ENCODE data around the gene ARHGAP23.
"Not testable (repeated sequence)": the region's sequence is repeated elsewhere in the genome, so short reads cannot be mapped to it uniquely, and the experiment has no call there.

ARHGAP23 gene

DNA sequence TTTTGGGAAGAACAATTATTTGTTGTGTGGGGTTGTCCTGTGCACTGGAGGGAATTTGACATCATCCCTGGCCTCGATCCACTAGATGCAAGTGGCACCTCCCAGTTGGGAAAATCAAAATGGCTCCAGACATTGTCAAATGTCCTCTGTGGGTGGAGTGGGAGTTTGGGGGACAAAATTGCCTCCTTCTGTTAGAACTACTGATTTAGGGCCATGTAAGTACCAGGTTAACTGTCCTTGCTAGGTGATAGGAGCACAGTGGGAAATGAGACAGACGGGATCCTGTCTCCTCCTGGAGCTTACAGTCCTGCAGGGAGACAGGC is 56.8 kb downstream of the ARHGAP23 start:
- peaks cover 0 to 2% (median 0%) of the 10 kb centered on the region in 4 experiments for H3K4me1 ChIP-seq (ENCODE audit: control extremely low read depth in 1 of 4, control insufficient read depth in 4 of 4, insufficient read depth in 4 of 4, low read length in 3 of 4)
- POLR2A ChIA-PET: no interaction called here
- no peak for DNase-seq
- H3K9me3 ChIP-seq (ENCODE audit: control extremely low read depth in 1 of 5, control insufficient read depth in 4 of 5, insufficient read depth in 2 of 5, low read depth in 1 of 5, low read length in 4 of 5): no peaks in the 10 kb centered on the region
- H3K36me3 ChIP-seq (ENCODE audit: control insufficient read depth in 4 of 4, insufficient read depth in 4 of 4, low read length in 3 of 4): peaks cover 0 to 37% (median 4%) of the 10 kb centered on the region in 4 experiments
- 63% methylated on average over 2 of the region's 2 CpGs for WGBS (ENCODE audit: insufficient coverage)
- no peaks in the 10 kb centered on the region for H3K27me3 ChIP-seq (replicated peaks in 2 of 5; ENCODE audit: control insufficient read depth in 4 of 5, insufficient read depth in 5 of 5, low read length in 4 of 5)
- CTCF ChIA-PET: interaction anchor here (0.7 to 7.9 kb wide), 5 partner anchors 41 to 71 kb away, joined by 4 to 47 read pairs (median 5); no protein-coding TSS in a partner anchor
- no peak overlapping the region for H3K27ac ChIP-seq (ENCODE audit: insufficient read depth in 1 of 2, low read depth in 1 of 2, low read length in 2 of 2, poor library complexity in 1 of 2, severe bottlenecking in 2 of 2)
- H3K4me3 ChIP-seq (ENCODE audit: control insufficient read depth in 1 of 7, extremely low read depth in 1 of 7, insufficient read depth in 4 of 7, low read depth in 2 of 7, low read length in 6 of 7): no peak overlapping the region

DNA sequence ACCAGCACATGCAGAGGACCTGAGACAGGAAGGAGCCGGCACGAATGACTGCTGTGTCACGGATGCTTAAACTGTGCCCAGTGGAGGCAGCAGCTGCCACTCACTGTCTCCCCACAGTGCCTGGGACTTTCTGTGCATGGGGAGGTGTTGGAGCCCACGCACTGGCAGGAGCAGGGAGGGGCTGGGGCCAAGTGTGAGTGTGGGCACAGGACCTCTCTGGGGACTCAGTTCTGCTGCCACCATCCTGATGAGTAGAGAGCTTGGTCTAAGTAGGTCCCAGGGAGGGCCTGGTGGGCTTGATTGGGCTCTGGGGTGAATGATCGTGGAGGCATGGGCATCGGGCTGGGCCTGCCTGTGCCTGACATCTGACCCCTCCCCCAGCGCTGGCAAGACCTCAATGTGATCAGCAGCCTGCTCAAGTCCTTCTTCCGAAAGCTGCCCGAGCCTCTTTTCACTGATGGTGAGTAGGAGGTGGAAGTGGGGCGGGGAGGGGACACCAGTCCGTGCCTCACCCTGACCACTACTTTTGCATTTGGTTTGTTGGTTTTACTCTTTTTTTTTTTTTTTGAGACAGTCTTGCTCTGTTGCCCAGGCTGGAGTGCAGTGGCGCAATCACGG is 57.5 kb downstream of the ARHGAP23 start:
- H3K36me3 ChIP-seq (ENCODE audit: control insufficient read depth in 4 of 4, insufficient read depth in 4 of 4, low read length in 3 of 4): peaks cover 0 to 38% (median 4%) of the 10 kb centered on the region in 4 experiments
- H3K4me1 ChIP-seq (ENCODE audit: control extremely low read depth in 1 of 4, control insufficient read depth in 4 of 4, insufficient read depth in 4 of 4, low read length in 3 of 4); DNase-seq; H3K4me3 ChIP-seq (ENCODE audit: control insufficient read depth in 1 of 7, extremely low read depth in 1 of 7, insufficient read depth in 4 of 7, low read depth in 2 of 7, low read length in 6 of 7); H3K9me3 ChIP-seq (ENCODE audit: control extremely low read depth in 1 of 5, control insufficient read depth in 4 of 5, insufficient read depth in 2 of 5, low read depth in 1 of 5, low read length in 4 of 5); H3K27me3 ChIP-seq (replicated peaks in 2 of 5; ENCODE audit: control insufficient read depth in 4 of 5, insufficient read depth in 5 of 5, low read length in 4 of 5); POLR2A ChIA-PET; H3K27ac ChIP-seq (ENCODE audit: insufficient read depth in 1 of 2, low read depth in 1 of 2, low read length in 2 of 2, poor library complexity in 1 of 2, severe bottlenecking in 2 of 2): not testable (repeated sequence)
- CTCF ChIA-PET: interaction anchor here (0.7 to 7.9 kb wide), 5 partner anchors 42 to 177 kb away, joined by 4 to 47 read pairs (median 5); no protein-coding TSS in a partner anchor
- WGBS (ENCODE audit: insufficient coverage): 85% methylated on average over 9 of the region's 13 CpGs

DNA sequence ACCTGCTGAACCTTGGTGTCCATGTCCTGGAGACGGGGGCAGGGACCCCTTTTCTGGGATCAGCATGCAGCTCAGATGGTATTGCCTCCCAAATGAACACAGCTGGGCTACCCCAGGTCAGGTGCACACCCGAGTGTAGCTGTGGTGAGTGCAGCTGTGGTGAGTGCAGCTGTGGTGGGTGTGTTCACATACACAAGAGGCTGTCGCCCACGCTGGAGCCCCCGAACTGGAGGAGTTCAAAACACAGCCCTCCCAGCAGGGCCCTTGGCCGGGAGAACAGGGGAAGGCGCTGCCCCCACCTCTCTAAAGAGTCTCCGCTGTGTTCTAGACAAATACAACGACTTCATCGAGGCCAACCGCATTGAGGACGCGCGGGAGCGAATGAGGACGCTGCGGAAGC is 61.5 kb downstream of the ARHGAP23 start:
- CTCF ChIA-PET: interaction anchor here (1.5 to 2.4 kb wide), 2 partner anchors 19 to 66 kb away, joined by 4 to 11 read pairs; no protein-coding TSS in a partner anchor
- H3K4me1 ChIP-seq (ENCODE audit: control extremely low read depth in 1 of 4, control insufficient read depth in 4 of 4, insufficient read depth in 4 of 4, low read length in 3 of 4); DNase-seq; POLR2A ChIA-PET; H3K9me3 ChIP-seq (ENCODE audit: control extremely low read depth in 1 of 5, control insufficient read depth in 4 of 5, insufficient read depth in 2 of 5, low read depth in 1 of 5, low read length in 4 of 5); H3K4me3 ChIP-seq (ENCODE audit: control insufficient read depth in 1 of 7, extremely low read depth in 1 of 7, insufficient read depth in 4 of 7, low read depth in 2 of 7, low read length in 6 of 7); H3K27me3 ChIP-seq (replicated peaks in 2 of 5; ENCODE audit: control insufficient read depth in 4 of 5, insufficient read depth in 5 of 5, low read length in 4 of 5); H3K27ac ChIP-seq (ENCODE audit: insufficient read depth in 1 of 2, low read depth in 1 of 2, low read length in 2 of 2, poor library complexity in 1 of 2, severe bottlenecking in 2 of 2): not testable (repeated sequence)
- 96% methylated on average over 8 of the region's 17 CpGs for WGBS (ENCODE audit: insufficient coverage)
- H3K36me3 ChIP-seq (ENCODE audit: control insufficient read depth in 4 of 4, insufficient read depth in 4 of 4, low read length in 3 of 4): peaks cover 0 to 51% (median 6%) of the 10 kb centered on the region in 4 experiments

DNA sequence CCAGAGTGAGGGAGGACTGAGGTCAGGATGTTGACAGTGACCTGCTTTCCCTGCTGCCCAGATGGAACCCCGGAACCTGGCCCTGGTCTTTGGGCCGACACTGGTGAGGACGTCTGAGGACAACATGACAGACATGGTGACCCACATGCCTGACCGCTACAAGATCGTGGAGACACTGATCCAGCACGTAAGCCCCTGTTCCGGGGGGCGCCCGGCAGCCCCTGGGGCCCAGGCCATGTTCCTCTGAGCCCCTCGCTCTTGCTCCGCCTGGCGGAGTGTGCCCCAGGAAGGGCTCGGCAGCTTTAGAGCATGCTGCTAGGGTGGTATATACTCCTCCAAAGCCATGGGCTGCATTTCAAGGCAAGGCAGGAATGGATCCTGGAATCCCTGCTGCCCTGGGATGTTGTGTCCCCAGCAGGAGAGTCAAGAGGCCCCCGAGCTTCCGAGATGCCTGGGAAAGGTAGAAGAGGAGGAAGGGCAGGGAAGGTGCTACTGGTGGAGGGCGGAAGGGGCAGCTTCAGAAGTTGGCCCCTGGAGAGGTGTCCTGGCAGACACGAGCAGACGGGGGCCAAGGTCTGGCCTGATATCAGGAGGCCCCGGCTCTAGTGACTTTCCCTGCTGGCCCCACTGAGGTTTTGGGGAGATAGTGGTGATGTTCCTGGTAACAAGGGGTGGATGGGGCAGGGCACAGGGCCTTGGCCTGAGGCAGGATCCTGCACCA is 63.2 kb downstream of the ARHGAP23 start:
- H3K4me3 ChIP-seq (ENCODE audit: control insufficient read depth in 1 of 7, extremely low read depth in 1 of 7, insufficient read depth in 4 of 7, low read depth in 2 of 7, low read length in 6 of 7); DNase-seq; POLR2A ChIA-PET; H3K27ac ChIP-seq (ENCODE audit: insufficient read depth in 1 of 2, low read depth in 1 of 2, low read length in 2 of 2, poor library complexity in 1 of 2, severe bottlenecking in 2 of 2); H3K4me1 ChIP-seq (ENCODE audit: control extremely low read depth in 1 of 4, control insufficient read depth in 4 of 4, insufficient read depth in 4 of 4, low read length in 3 of 4); H3K9me3 ChIP-seq (ENCODE audit: control extremely low read depth in 1 of 5, control insufficient read depth in 4 of 5, insufficient read depth in 2 of 5, low read depth in 1 of 5, low read length in 4 of 5); H3K27me3 ChIP-seq (replicated peaks in 2 of 5; ENCODE audit: control insufficient read depth in 4 of 5, insufficient read depth in 5 of 5, low read length in 4 of 5): not testable (repeated sequence)
- H3K36me3 ChIP-seq (ENCODE audit: control insufficient read depth in 4 of 4, insufficient read depth in 4 of 4, low read length in 3 of 4): peaks cover 0 to 52% (median 5%) of the 10 kb centered on the region in 4 experiments
- CTCF ChIA-PET: interaction anchor here (1.1 to 1.6 kb wide), 4 partner anchors 18 to 176 kb away, joined by 3 to 6 read pairs (median 3); no protein-coding TSS in a partner anchor
- 96% methylated on average over 15 of the region's 19 CpGs for WGBS (ENCODE audit: insufficient coverage)

DNA sequence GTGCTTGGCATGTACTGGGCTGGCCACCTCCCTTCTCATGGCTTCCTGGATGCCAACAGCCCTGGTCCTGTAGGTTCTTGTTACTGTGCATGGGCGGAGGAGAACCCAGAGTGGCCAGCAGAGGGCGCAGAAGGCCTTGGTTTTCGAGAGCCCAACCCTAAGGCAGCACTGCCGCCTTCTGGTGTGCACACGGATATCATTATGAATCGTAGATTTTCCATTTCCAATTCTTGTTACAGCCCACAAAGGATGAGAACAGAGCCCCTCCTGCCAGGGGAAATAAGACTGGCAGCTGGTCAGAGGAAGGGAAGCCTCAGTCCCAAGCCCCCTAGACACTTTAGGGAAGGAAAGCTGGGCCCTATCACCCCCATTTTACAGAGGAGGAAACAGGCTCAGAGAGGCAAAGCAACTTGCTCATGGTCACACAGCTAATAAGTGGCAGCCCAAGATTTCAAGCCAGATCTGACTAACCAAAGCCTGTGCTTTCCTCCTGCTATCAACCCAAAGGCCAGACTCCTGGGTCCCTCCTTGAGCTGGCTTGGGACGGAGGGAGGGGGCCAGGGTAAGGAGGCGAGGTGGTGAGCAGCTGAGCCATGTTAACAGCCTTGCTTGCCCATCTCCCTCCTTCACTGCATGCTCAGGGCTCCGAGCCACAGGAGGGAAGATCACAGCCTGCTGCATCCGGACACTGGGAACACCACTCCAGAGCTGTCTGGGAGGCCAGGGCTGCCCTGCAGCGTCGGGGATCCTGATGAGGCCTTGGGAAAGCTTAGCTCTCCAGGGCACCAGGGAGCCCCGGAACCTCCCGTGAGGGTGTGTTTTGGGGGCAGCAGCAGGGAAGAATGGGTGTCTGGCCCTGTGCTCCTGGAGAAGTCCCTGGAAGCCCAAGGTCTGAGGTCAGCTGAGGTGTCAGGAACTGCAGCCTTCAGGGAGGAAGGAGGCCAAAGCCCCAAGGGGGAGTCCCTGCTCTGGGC is 64.1 kb downstream of the ARHGAP23 start:
- CTCF ChIA-PET: interaction anchor here (0.8 to 1.6 kb wide), 6 partner anchors 14 to 177 kb away, joined by 3 to 6 read pairs (median 3); no protein-coding TSS in a partner anchor
- WGBS (ENCODE audit: insufficient coverage): 85% methylated on average over 7 of the region's 14 CpGs
- H3K4me1 ChIP-seq (ENCODE audit: control extremely low read depth in 1 of 4, control insufficient read depth in 4 of 4, insufficient read depth in 4 of 4, low read length in 3 of 4); H3K9me3 ChIP-seq (ENCODE audit: control extremely low read depth in 1 of 5, control insufficient read depth in 4 of 5, insufficient read depth in 2 of 5, low read depth in 1 of 5, low read length in 4 of 5); H3K27me3 ChIP-seq (replicated peaks in 2 of 5; ENCODE audit: control insufficient read depth in 4 of 5, insufficient read depth in 5 of 5, low read length in 4 of 5); H3K4me3 ChIP-seq (ENCODE audit: control insufficient read depth in 1 of 7, extremely low read depth in 1 of 7, insufficient read depth in 4 of 7, low read depth in 2 of 7, low read length in 6 of 7); POLR2A ChIA-PET; H3K27ac ChIP-seq (ENCODE audit: insufficient read depth in 1 of 2, low read depth in 1 of 2, low read length in 2 of 2, poor library complexity in 1 of 2, severe bottlenecking in 2 of 2): not testable (repeated sequence)
- peak; percentile 88 to 94 (median 91) for DNase-seq
- peaks cover 0 to 53% (median 2%) of the 10 kb centered on the region in 4 experiments for H3K36me3 ChIP-seq (ENCODE audit: control insufficient read depth in 4 of 4, insufficient read depth in 4 of 4, low read length in 3 of 4)

DNA sequence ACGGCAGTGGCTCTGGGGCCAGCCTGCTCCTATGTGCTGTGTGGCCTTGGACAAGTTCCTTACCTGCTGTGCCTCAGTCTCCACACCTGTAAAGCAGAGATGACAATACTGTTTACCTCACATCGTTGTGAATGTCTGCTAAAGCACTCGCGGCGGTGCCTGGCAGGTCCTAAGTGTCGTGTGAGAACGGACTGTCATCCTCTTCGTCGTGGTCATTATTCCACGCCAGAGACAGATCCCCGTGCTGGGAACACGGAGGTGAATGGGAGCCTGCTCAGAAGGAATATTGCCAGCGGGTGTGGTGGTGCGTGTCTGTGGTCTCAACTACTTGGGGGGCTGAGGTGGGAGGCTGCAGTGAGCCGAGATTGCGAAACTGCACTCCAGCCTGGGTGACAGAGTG is 65.9 kb downstream of the ARHGAP23 start:
- 98% methylated on average over 13 of the region's 16 CpGs for WGBS (ENCODE audit: insufficient coverage)

More for the DNA sequence above, 65.9 kb downstream of the ARHGAP23 start:
- H3K9me3 ChIP-seq (ENCODE audit: control extremely low read depth in 1 of 5, control insufficient read depth in 4 of 5, insufficient read depth in 2 of 5, low read depth in 1 of 5, low read length in 4 of 5); DNase-seq; H3K4me1 ChIP-seq (ENCODE audit: control extremely low read depth in 1 of 4, control insufficient read depth in 4 of 4, insufficient read depth in 4 of 4, low read length in 3 of 4); CTCF ChIA-PET; H3K27me3 ChIP-seq (replicated peaks in 2 of 5; ENCODE audit: control insufficient read depth in 4 of 5, insufficient read depth in 5 of 5, low read length in 4 of 5); H3K4me3 ChIP-seq (ENCODE audit: control insufficient read depth in 1 of 7, extremely low read depth in 1 of 7, insufficient read depth in 4 of 7, low read depth in 2 of 7, low read length in 6 of 7); H3K27ac ChIP-seq (ENCODE audit: insufficient read depth in 1 of 2, low read depth in 1 of 2, low read length in 2 of 2, poor library complexity in 1 of 2, severe bottlenecking in 2 of 2); POLR2A ChIA-PET: not testable (repeated sequence)
- peaks cover 0 to 61% (median 4%) of the 10 kb centered on the region in 4 experiments for H3K36me3 ChIP-seq (ENCODE audit: control insufficient read depth in 4 of 4, insufficient read depth in 4 of 4, low read length in 3 of 4)

Data from common myeloid progenitor, CD34-positive (primary cell).